Measurements from ENCODE around the gene OR4D11.
"Not testable (repeated sequence)": the region's sequence is repeated elsewhere in the genome, so short reads cannot be mapped to it uniquely, and the experiment has no call there.

OR4D11 gene

GRCh38 chr11:59547605-59548308 lies 44.4 kb downstream of the OR4D11 start:
- H3K4me1 ChIP-seq (ENCODE audit: control insufficient read depth, insufficient read depth, low read length); H3K4me3 ChIP-seq (ENCODE audit: low read length); H3K27ac ChIP-seq (ENCODE audit: low read length); H3K36me3 ChIP-seq (ENCODE audit: control insufficient read depth, insufficient read depth, low read length); DNase-seq (ENCODE audit: low read depth, low spot score); H3K9me3 ChIP-seq (ENCODE audit: control insufficient read depth, insufficient read depth, low read length); H3K27me3 ChIP-seq (ENCODE audit: control insufficient read depth, insufficient read depth, low read length): not testable (repeated sequence)
- no CpG with 5 or more reads among the region's 5 CpGs for WGBS (ENCODE audit: insufficient coverage, insufficient read length)

GRCh38 chr11:59548309-59548656 lies 44.9 kb downstream of the OR4D11 start:
- WGBS (ENCODE audit: insufficient coverage, insufficient read length): no CpG with 5 or more reads among the region's 5 CpGs
- H3K4me3 ChIP-seq (ENCODE audit: low read length): no peak overlapping the region
- H3K4me1 ChIP-seq (ENCODE audit: control insufficient read depth, insufficient read depth, low read length): no peaks in the 10 kb centered on the region
- no peak for DNase-seq (ENCODE audit: low read depth, low spot score)
- no peaks in the 10 kb centered on the region for H3K9me3 ChIP-seq (ENCODE audit: control insufficient read depth, insufficient read depth, low read length)
- H3K27me3 ChIP-seq (ENCODE audit: control insufficient read depth, insufficient read depth, low read length): no peaks in the 10 kb centered on the region
- no peak overlapping the region for H3K27ac ChIP-seq (ENCODE audit: low read length)
- H3K36me3 ChIP-seq (ENCODE audit: control insufficient read depth, insufficient read depth, low read length): no peaks in the 10 kb centered on the region

- WGBS (ENCODE audit: insufficient coverage, insufficient read length): no CpG with 5 or more reads among the region's 31 CpGs
- H3K27me3 ChIP-seq (ENCODE audit: control insufficient read depth, insufficient read depth, low read length): no peaks in the 10 kb centered on the region
- H3K9me3 ChIP-seq (ENCODE audit: control insufficient read depth, insufficient read depth, low read length): no peaks in the 10 kb centered on the region
- H3K4me1 ChIP-seq (ENCODE audit: control insufficient read depth, insufficient read depth, low read length): no peaks in the 10 kb centered on the region
- no peak for DNase-seq (ENCODE audit: low read depth, low spot score)
- peak overlapping the region; percentile 86; the same call in 1 of the 2 replicates for H3K4me3 ChIP-seq (ENCODE audit: low read length)
- H3K27ac ChIP-seq (ENCODE audit: low read length): no peak overlapping the region
- H3K36me3 ChIP-seq (ENCODE audit: control insufficient read depth, insufficient read depth, low read length): no peaks in the 10 kb centered on the region
These were observed 47.0 kb downstream of the OR4D11 start for GRCh38 chr11:59550368-59550841.

GRCh38 chr11:59550842-59551658 lies 47.7 kb downstream of the OR4D11 start:
- no peaks in the 10 kb centered on the region for H3K4me1 ChIP-seq (ENCODE audit: control insufficient read depth, insufficient read depth, low read length)

GRCh38 chr11:59551659-59552521 lies 48.5 kb downstream of the OR4D11 start:
- H3K9me3 ChIP-seq (ENCODE audit: control insufficient read depth, insufficient read depth, low read length): no peaks in the 10 kb centered on the region
- DNase-seq (ENCODE audit: low read depth, low spot score): no peak
- no peaks in the 10 kb centered on the region for H3K27me3 ChIP-seq (ENCODE audit: control insufficient read depth, insufficient read depth, low read length)
- H3K4me3 ChIP-seq (ENCODE audit: low read length): peak overlapping the region; percentile 86; the same call in 1 of the 2 replicates
- H3K4me1 ChIP-seq (ENCODE audit: control insufficient read depth, insufficient read depth, low read length): no peaks in the 10 kb centered on the region
- no peaks in the 10 kb centered on the region for H3K36me3 ChIP-seq (ENCODE audit: control insufficient read depth, insufficient read depth, low read length)
- no peak overlapping the region for H3K27ac ChIP-seq (ENCODE audit: low read length)
- no CpG with 5 or more reads among the region's 30 CpGs for WGBS (ENCODE audit: insufficient coverage, insufficient read length)

More at GRCh38 chr11:59550842-59551658, 47.7 kb downstream of the OR4D11 start:
- no peak for DNase-seq (ENCODE audit: low read depth, low spot score)
- no peaks in the 10 kb centered on the region for H3K27me3 ChIP-seq (ENCODE audit: control insufficient read depth, insufficient read depth, low read length)
- H3K9me3 ChIP-seq (ENCODE audit: control insufficient read depth, insufficient read depth, low read length): no peaks in the 10 kb centered on the region
- peak overlapping the region; percentile 86; the same call in 1 of the 2 replicates for H3K4me3 ChIP-seq (ENCODE audit: low read length)
- H3K27ac ChIP-seq (ENCODE audit: low read length): no peak overlapping the region
- no peaks in the 10 kb centered on the region for H3K36me3 ChIP-seq (ENCODE audit: control insufficient read depth, insufficient read depth, low read length)
- no CpG with 5 or more reads among the region's 34 CpGs for WGBS (ENCODE audit: insufficient coverage, insufficient read length)

- WGBS (ENCODE audit: insufficient coverage, insufficient read length): no CpG with 5 or more reads among the region's 2 CpGs
- Histone ChIP-seq H3K27ac (ENCODE audit: low read length) (no peak overlapping the region), H3K4me3 (ENCODE audit: low read length) (no peak overlapping the region)
These were observed 49.5 kb downstream of the OR4D11 start for GRCh38 chr11:59552844-59553243.

GRCh38 chr11:59553323-59553722 lies 49.9 kb downstream of the OR4D11 start:
- H3K4me3 ChIP-seq (ENCODE audit: low read length): no peak overlapping the region

More at GRCh38 chr11:59552844-59553243, 49.5 kb downstream of the OR4D11 start:
- no peaks in the 10 kb centered on the region for H3K4me1 ChIP-seq (ENCODE audit: control insufficient read depth, insufficient read depth, low read length)
- no peak for DNase-seq (ENCODE audit: low read depth, low spot score)
- no peaks in the 10 kb centered on the region for H3K36me3 ChIP-seq (ENCODE audit: control insufficient read depth, insufficient read depth, low read length)
- no peaks in the 10 kb centered on the region for H3K27me3 ChIP-seq (ENCODE audit: control insufficient read depth, insufficient read depth, low read length)
- no peaks in the 10 kb centered on the region for H3K9me3 ChIP-seq (ENCODE audit: control insufficient read depth, insufficient read depth, low read length)

More at GRCh38 chr11:59553323-59553722, 49.9 kb downstream of the OR4D11 start:
- Histone ChIP-seq H3K9me3 (ENCODE audit: control insufficient read depth, insufficient read depth, low read length) (no peaks in the 10 kb centered on the region), H3K27me3 (ENCODE audit: control insufficient read depth, insufficient read depth, low read length) (no peaks in the 10 kb centered on the region), H3K36me3 (ENCODE audit: control insufficient read depth, insufficient read depth, low read length) (no peaks in the 10 kb centered on the region), H3K4me1 (ENCODE audit: control insufficient read depth, insufficient read depth, low read length) (no peaks in the 10 kb centered on the region), H3K27ac (ENCODE audit: low read length) (no peak overlapping the region)
- WGBS (ENCODE audit: insufficient coverage, insufficient read length): no CpG with 5 or more reads among the region's 21 CpGs
- no peak for DNase-seq (ENCODE audit: low read depth, low spot score)
